ENCODE measurements around the gene PLXNA1. TPM values are rescaled to one million over a fixed set of nuclear protein-coding genes. Genes with fewer than 3 reads are reported as not detected.

Gene PLXNA1
- total and polyA plus RNA-seq, 9 of the 15 experiments (the other 6 are each of a cell fraction or from before 2014, with no cell fraction given): 0.23 to 59.9 (median 16.8) TPM

DNA sequence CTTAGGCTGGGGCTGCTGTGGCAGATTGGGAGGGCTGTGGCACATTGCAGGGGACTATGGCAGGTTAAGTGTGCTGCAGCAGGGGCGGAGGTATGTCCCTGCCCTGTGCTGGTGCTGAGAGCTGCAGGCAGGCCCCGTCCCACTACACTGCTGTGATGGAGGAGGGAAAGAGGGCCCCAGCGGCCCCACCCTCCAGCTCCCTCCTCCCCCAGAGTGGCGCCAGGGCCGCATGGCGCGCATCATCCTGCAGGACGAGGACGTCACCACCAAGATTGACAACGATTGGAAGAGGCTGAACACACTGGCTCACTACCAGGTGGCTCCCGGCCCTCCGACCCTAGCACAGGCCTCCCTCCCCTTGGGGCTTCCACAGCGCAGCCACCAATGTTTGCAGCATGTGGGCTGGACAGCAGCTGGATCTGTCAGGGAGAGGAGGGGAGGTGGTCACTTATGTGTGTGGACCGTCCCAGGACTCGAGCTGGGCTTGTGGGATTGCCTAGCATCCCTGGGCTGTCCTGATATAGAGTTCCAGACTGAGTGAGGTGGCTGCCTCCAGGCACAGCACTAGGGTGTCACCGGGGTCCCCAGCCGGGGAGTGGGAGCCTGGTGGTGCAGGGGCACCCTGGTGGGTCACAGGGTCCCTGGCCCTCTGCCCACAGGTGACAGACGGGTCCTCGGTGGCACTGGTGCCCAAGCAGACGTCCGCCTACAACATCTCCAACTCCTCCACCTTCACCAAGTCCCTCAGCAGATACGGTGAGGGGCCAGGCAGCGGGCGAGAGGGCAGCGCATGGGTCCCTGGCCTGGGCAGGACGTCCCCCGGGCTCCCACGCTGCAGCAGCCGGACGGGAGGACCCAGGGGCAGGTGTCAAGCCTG, 46.1 kb downstream of the PLXNA1 start:
- no peak for FAIRE-seq
- no peak overlapping the region for H3K4me3 ChIP-seq
- no peaks in the 10 kb centered on the region for H3K79me2 ChIP-seq (ENCODE audit: control insufficient read depth, insufficient read depth, low read length)
- no peaks in the 10 kb centered on the region for H3K9me1 ChIP-seq (ENCODE audit: control insufficient read depth, insufficient read depth, low read length)
- BruUV-seq (replicated peaks): no TSS peak
- peaks cover 76% of the 10 kb centered on the region; the same call in 2 of the 3 replicates for H3K36me3 ChIP-seq (ENCODE audit: control insufficient read depth, insufficient read depth, low read length)
- H2AFZ ChIP-seq (ENCODE audit: low read depth, low read length): no peak overlapping the region
- in situ Hi-C loops (cut with MboI) (no loop called here), intact Hi-C loops (cut with micrococcal nuclease) (no loop called here)
- no peak overlapping the region for H3K27ac ChIP-seq (ENCODE audit: extremely low read depth, low read depth, low read length)
- CTCF ChIA-PET (ENCODE audit: low intra/inter-chr PET ratio): no interaction called here
- H3K9me3 ChIP-seq (replicated peaks; ENCODE audit: control insufficient read depth, insufficient read depth, low read depth, low read length): no peaks in the 10 kb centered on the region
- TF ChIP-seq, protein P1, sequence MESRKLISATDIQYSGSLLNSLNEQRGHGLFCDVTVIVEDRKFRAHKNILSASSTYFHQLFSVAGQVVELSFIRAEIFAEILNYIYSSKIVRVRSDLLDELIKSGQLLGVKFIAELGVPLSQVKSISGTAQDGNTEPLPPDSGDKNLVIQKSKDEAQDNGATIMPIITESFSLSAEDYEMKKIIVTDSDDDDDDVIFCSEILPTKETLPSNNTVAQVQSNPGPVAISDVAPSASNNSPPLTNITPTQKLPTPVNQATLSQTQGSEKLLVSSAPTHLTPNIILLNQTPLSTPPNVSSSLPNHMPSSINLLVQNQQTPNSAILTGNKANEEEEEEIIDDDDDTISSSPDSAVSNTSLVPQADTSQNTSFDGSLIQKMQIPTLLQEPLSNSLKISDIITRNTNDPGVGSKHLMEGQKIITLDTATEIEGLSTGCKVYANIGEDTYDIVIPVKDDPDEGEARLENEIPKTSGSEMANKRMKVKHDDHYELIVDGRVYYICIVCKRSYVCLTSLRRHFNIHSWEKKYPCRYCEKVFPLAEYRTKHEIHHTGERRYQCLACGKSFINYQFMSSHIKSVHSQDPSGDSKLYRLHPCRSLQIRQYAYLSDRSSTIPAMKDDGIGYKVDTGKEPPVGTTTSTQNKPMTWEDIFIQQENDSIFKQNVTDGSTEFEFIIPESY (CRISPR knock-in tag; IDR thresholded peaks at IDR 0.05): 0 out of 2 replicates have a peak, but pooled peaks have one; percentile 35
- no peak for TF ChIP-seq HDGF (IDR thresholded peaks at IDR 0.05)
- no peak for TF ChIP-seq NFXL1 (CRISPR knock-in tag; IDR thresholded peaks at IDR 0.05)
- POLR2A ChIA-PET: interaction anchor here (0.6 to 1.0 kb wide), 2 partner anchors 9 to 12 kb away, joined by 3 read pairs; no protein-coding TSS in a partner anchor
- H3K4me1 ChIP-seq (replicated peaks in 1 of 2; ENCODE audit: control insufficient read depth in 2 of 2, insufficient read depth in 2 of 2, low read length in 2 of 2): no peaks in the 10 kb centered on the region; a peak in 2 of 5 replicates
- H3K4me2 ChIP-seq (ENCODE audit: insufficient read depth, low read length): no peak overlapping the region
- no peak overlapping the region for H3K9ac ChIP-seq (ENCODE audit: insufficient read depth in 1 of 2, low read depth in 2 of 2, low read length in 2 of 2)
- 97% methylated on average over 20 of the region's 30 CpGs for WGBS (ENCODE audit: insufficient coverage, low coverage, missing lambda C conversion rate)
- no peaks in the 10 kb centered on the region for H4K20me1 ChIP-seq (replicated peaks; ENCODE audit: control insufficient read depth, insufficient read depth, low read length)
- no peak for DNase-seq (ENCODE audit: extremely low read depth in 1 of 4, low spot score in 3 of 4)
- no peaks in the 10 kb centered on the region for H3K27me3 ChIP-seq (ENCODE audit: control insufficient read depth in 2 of 2, insufficient read depth in 2 of 2, low read length in 2 of 2)
- no peak for ATAC-seq

All from K562 (cell line).